ENCODE measurements around the gene C11orf86. TPM values are rescaled to one million over a fixed set of nuclear protein-coding genes. Genes with fewer than 3 reads are reported as not detected.
A peak's percentile ranks its signal among the peaks of the same experiment; 100 is the strongest.

The C11orf86 gene
- total and polyA plus RNA-seq, 10 of the 15 experiments (the other 5 are each of a cell fraction or from before 2014, with no cell fraction given), result not detected

DNA sequence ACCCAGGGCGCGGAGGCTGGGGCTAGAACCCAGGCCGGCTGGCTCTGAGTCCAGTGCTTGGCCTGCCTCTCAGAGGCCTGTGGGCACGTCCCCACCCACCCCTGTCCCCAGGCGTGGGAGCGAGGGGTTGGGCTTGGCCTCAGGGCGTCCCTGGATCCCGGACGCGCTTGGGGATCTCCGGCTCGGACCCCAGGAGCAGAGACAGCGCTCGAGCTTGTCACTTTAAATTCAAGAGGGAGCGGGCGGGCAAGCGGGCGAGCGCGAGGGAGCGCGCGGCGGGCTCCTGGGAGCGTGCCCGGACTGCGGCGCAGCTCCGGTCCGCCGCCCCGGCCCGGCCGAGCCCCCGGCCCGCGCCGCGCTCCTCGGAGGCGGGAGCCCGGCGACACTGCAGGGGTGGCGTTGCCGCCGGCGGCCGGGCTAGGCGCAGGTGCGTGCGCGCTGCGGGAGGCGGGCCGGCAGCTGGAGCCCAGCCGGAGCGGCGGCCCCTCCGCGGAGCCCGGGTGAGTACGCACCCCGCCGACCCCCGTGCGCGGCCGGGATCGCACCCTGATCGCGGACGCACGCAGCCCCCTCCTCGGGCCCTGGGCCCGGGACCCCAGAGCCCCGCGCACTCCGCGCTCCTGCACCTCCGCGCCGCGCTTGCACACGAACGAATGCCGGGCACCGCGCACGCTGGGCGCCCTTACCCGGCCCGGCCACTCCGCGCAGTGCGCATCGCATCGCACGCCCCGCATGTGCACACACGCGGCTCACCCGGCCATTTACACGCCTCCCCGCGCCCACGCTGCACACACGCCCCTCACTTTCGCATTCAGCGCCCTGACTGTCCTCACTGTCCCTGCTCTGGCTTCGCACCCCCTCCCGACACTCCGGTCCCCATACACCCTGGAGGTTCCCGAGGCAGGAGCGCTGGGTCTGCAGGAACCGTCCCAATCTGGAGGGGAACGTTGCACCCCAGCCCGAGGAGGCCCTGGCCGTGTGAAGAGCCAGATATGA lies 48.2 kb downstream of the C11orf86 start, which contains the start of gene SYT12 (continued):
- TF ChIP-seq HDAC6 (IDR thresholded peaks at IDR 0.05; ENCODE audit: unreplicated experiment), result peak; percentile 53
- TF ChIP-seq BACH1 (IDR thresholded peaks at IDR 0.05; ENCODE audit: borderline replicate concordance), result no peak
- no peak for TF ChIP-seq STAT1 (conservative IDR thresholded peaks at IDR 0.05)
- no peak for TF ChIP-seq GABPA (IDR thresholded peaks at IDR 0.05; ENCODE audit: low read depth)

DNA sequence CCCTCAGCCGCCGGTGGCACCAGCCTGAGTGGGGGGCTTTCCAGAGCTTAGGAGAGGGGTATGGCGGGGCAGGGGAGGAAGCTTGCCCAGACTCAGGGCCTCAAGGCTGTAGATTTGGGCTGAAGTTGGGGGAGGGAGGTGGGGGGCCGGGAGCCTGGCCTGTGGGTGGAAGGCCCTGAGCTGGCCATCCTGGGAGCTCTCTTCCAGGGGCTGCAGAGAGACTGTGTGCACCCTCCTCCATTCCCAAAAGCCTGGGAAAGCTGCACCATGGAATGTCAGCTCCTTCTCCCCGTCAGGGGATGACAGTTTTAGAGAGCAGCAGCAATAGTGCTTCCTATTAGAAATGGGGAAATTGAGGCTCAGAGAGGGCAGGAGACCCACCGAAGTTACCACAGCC lies 48.9 kb downstream of the C11orf86 start:
- CTCF ChIA-PET, result interaction anchor here (0.5 kb wide), 1 partner anchor 489 kb away, joined by 3 read pairs; no protein-coding TSS in a partner anchor
- intact Hi-C loops (cut with micrococcal nuclease; ENCODE audit: unreplicated experiment), result no loop called here
- H3K4me3 ChIP-seq, result no peak overlapping the region
- TF ChIP-seq MEF2A (IDR thresholded peaks at IDR 0.05; ENCODE audit: insufficient read depth, low read depth, low read length) (no peak), CREM (IDR thresholded peaks at IDR 0.05; ENCODE audit: low read depth) (no peak), SUPT20H (IDR thresholded peaks at IDR 0.05; ENCODE audit: borderline replicate concordance, control insufficient read depth, low read depth, low read length) (no peak), ASH2L (IDR thresholded peaks at IDR 0.05; ENCODE audit: borderline replicate concordance, low read depth) (no peak), SRF (IDR thresholded peaks at IDR 0.05; ENCODE audit: low read depth in 2 of 2, low read length in 2 of 2) (no peak), GABPA (IDR thresholded peaks at IDR 0.05; ENCODE audit: low read depth) (no peak), EZH2 (IDR thresholded peaks at IDR 0.05; ENCODE audit: borderline replicate concordance, control insufficient read depth, low read depth, low read length) (no peak), STAT1 (conservative IDR thresholded peaks at IDR 0.05) (no peak), NFIC (IDR thresholded peaks at IDR 0.05; ENCODE audit: low read depth, low read length) (no peak), CBX3 (IDR thresholded peaks at IDR 0.05; ENCODE audit: borderline replicate concordance, low read depth) (no peak), NR2F1 (conservative IDR thresholded peaks at IDR 0.05) (no peak), ZNF622 (IDR thresholded peaks at IDR 0.05) (no peak), HCFC1 (IDR thresholded peaks at IDR 0.05; ENCODE audit: low read length) (no peak), CHD4 (IDR thresholded peaks at IDR 0.05) (no peak), ATF7 (IDR thresholded peaks at IDR 0.05; ENCODE audit: low read depth) (no peak)
- TF ChIP-seq, protein P1, sequence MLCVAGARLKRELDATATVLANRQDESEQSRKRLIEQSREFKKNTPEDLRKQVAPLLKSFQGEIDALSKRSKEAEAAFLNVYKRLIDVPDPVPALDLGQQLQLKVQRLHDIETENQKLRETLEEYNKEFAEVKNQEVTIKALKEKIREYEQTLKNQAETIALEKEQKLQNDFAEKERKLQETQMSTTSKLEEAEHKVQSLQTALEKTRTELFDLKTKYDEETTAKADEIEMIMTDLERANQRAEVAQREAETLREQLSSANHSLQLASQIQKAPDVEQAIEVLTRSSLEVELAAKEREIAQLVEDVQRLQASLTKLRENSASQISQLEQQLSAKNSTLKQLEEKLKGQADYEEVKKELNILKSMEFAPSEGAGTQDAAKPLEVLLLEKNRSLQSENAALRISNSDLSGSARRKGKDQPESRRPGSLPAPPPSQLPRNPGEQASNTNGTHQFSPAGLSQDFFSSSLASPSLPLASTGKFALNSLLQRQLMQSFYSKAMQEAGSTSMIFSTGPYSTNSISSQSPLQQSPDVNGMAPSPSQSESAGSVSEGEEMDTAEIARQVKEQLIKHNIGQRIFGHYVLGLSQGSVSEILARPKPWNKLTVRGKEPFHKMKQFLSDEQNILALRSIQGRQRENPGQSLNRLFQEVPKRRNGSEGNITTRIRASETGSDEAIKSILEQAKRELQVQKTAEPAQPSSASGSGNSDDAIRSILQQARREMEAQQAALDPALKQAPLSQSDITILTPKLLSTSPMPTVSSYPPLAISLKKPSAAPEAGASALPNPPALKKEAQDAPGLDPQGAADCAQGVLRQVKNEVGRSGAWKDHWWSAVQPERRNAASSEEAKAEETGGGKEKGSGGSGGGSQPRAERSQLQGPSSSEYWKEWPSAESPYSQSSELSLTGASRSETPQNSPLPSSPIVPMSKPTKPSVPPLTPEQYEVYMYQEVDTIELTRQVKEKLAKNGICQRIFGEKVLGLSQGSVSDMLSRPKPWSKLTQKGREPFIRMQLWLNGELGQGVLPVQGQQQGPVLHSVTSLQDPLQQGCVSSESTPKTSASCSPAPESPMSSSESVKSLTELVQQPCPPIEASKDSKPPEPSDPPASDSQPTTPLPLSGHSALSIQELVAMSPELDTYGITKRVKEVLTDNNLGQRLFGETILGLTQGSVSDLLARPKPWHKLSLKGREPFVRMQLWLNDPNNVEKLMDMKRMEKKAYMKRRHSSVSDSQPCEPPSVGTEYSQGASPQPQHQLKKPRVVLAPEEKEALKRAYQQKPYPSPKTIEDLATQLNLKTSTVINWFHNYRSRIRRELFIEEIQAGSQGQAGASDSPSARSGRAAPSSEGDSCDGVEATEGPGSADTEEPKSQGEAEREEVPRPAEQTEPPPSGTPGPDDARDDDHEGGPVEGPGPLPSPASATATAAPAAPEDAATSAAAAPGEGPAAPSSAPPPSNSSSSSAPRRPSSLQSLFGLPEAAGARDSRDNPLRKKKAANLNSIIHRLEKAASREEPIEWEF (IDR thresholded peaks at IDR 0.05; ENCODE audit: insufficient replicate concordance, low read depth, low read length), result no peak

More for the DNA sequence above, 48.9 kb downstream of the C11orf86 start:
- ChIA-PET RAD21 (ENCODE audit: unreplicated experiment) (interaction anchor here (0.5 kb wide), 1 partner anchor 32 kb away, joined by 4 read pairs; no protein-coding TSS in a partner anchor), SMC1A (ENCODE audit: uncharacterized antibody, unreplicated experiment) (no interaction called here), POLR2A (no interaction called here)
- Histone ChIP-seq H3K4me1 (ENCODE audit: control insufficient read depth, insufficient read depth, low read length) (peaks cover 39% of the 10 kb centered on the region), H3K79me2 (ENCODE audit: control insufficient read depth, insufficient read depth, low read length) (no peaks in the 10 kb centered on the region), H3K27ac (ENCODE audit: control insufficient read depth, insufficient read depth) (no peak overlapping the region), H3K4me2 (ENCODE audit: control insufficient read depth, insufficient read depth) (peak overlapping the region; percentile 17; the same call in 1 of the 2 replicates), H3K9ac (ENCODE audit: control insufficient read depth, insufficient read depth, low read length) (no peak overlapping the region), H3K27me3 (replicated peaks in 1 of 2; ENCODE audit: control insufficient read depth in 2 of 2, insufficient read depth in 2 of 2, low read length in 1 of 2) (peaks cover 0 to 8% of the 10 kb centered on the region in 2 experiments; a peak in 3 of 4 replicates), H3K9me3 (replicated peaks; ENCODE audit: control insufficient read depth, insufficient read depth, low read length) (no peaks in the 10 kb centered on the region; the same call in 2 of the 3 replicates), H4K20me1 (ENCODE audit: control insufficient read depth, insufficient read depth) (no peaks in the 10 kb centered on the region), H3K36me3 (ENCODE audit: control insufficient read depth in 2 of 2, insufficient read depth in 2 of 2, low read length in 1 of 2) (no peaks in the 10 kb centered on the region), H2AFZ (ENCODE audit: control insufficient read depth, low read depth, low read length) (no peak overlapping the region)
- WGBS (ENCODE audit: insufficient coverage, insufficient replicate concordance, low lambda C conversion rate, missing lambda C conversion rate), result 9% methylated on average over 6 of the region's 6 CpGs
- ATAC-seq (no peak), FAIRE-seq (no peak), DNase-seq (ENCODE audit: low read depth, low spot score) (no peak)
- BruUV-seq (replicated peaks), result no TSS peak
- in situ Hi-C loops (cut with MboI), result no loop called here
